ENCODE measurements around the gene C17orf113.

C17orf113 gene

DNA sequence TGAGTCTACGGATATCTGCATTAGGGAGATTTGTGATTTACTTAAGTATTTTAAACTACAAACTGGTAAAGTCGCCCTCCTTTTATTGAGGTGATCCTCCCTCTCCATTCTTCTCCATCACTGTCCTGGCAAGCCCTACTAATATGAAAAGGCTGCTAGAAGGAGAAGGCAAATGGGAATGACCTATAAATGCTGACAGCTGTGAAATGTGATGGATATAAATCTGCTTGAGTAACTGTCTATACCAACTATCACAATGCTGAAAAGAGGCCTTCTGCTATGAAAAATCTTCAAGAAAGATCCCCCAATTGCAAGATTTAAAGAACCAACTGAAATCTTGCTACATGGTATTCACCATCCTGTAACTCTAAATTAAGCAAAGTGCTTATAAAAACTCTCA, 48.7 kb downstream of the C17orf113 start:
- DNase-seq (ENCODE audit: extremely low spot score): no peak
- ChIA-PET POLR2A (no interaction called here), CTCF (interaction anchor here (2.8 to 15.2 kb wide), 2 partner anchors 10 to 20 kb away, joined by 7 to 123 read pairs; partner anchors contain the start of genes DNAJC7 and NKIRAS2)
- TF ChIP-seq, protein P1, sequence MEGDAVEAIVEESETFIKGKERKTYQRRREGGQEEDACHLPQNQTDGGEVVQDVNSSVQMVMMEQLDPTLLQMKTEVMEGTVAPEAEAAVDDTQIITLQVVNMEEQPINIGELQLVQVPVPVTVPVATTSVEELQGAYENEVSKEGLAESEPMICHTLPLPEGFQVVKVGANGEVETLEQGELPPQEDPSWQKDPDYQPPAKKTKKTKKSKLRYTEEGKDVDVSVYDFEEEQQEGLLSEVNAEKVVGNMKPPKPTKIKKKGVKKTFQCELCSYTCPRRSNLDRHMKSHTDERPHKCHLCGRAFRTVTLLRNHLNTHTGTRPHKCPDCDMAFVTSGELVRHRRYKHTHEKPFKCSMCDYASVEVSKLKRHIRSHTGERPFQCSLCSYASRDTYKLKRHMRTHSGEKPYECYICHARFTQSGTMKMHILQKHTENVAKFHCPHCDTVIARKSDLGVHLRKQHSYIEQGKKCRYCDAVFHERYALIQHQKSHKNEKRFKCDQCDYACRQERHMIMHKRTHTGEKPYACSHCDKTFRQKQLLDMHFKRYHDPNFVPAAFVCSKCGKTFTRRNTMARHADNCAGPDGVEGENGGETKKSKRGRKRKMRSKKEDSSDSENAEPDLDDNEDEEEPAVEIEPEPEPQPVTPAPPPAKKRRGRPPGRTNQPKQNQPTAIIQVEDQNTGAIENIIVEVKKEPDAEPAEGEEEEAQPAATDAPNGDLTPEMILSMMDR (IDR thresholded peaks at IDR 0.05; ENCODE audit: control extremely low read depth, extremely low read depth, low read depth, missing control alignments): no peak

DNA sequence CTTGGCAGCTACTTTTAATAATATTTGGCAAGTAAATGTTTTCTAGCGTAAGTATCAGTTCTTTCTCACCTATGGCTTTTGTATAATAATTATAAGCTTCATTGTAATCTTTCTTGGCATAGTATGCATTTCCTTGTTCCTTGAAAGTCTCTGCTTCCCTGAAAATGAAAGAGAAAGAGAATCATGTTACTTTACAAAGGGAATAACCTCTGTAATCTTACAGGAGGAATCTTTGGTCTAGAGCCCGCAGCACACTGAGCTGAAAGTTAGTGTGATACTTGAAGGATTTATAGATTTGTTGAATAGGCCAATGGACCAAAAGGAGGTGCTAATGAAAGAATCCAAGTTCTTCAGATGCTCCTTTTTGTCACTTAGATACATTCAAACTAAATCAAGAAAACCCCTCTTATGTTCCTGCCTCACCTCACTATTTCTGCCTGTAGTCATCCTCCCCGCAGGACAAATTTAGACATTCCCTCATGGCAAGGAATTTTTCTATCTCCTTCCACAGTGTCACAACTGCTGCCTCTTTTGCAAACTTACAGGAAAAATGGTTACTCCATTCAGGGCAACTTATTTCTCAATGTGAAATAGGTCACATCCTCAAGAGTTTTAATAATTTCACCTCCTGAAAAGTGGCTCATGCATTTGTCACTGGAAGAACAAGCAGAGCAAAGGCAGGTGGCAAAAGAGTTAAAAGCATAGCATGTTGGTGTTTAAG, 49.8 kb downstream of the C17orf113 start:
- TF ChIP-seq, protein P1 (IDR thresholded peaks at IDR 0.05; ENCODE audit: control extremely low read depth, extremely low read depth, low read depth, missing control alignments): no peak

DNA sequence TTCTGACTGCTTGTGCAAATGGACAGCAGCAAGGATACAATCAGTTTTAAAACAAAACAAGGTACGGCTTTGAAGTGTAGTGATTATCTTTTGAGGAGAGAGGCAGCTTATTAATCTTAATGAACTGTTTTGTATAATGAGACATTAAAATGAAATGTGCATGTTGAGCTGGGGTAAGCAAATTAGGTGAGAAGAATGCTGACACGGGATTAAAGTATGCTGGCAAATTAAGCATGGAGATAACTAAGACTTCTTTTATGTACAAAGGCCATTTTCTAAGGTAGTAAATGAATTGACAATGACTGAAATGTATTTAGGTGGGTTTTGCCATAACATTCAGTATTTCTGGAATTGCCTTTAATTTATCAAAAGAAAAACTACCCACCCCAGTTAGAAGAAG, 51.9 kb downstream of the C17orf113 start:
- no peak for DNase-seq (ENCODE audit: extremely low spot score)
- TF ChIP-seq, protein P1 (IDR thresholded peaks at IDR 0.05; ENCODE audit: control extremely low read depth, extremely low read depth, low read depth, missing control alignments): no peak
- POLR2A ChIA-PET: no interaction called here
- CTCF ChIA-PET: interaction anchor here (0.8 to 15.2 kb wide), 3 partner anchors 11 to 23 kb away, joined by 3 to 123 read pairs (median 4); partner anchors contain the start of genes DNAJC7 and NKIRAS2

More for the DNA sequence above, 49.8 kb downstream of the C17orf113 start:
- DNase-seq (ENCODE audit: extremely low spot score): no peak
- POLR2A ChIA-PET: no interaction called here
- CTCF ChIA-PET: interaction anchor here (15.2 kb wide), 1 partner anchor 21 kb away, joined by 123 read pairs; the partner anchor contains the start of genes DNAJC7 and NKIRAS2

DNA sequence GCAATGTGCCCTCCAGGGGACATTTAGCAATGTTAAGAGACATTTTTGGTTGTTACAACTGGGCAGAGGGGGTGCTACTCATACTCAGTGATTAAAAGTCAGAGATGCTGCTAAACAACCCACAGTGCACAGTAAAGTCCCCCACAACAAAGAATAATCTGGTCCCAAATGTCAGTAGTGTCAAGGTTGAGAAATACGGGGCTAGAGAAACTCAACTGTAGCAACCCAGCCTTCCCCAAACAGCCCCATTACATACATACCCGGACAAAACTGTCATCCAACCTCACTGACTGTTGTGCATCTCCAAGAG, 53.6 kb downstream of the C17orf113 start:
- TF ChIP-seq, protein P1 (IDR thresholded peaks at IDR 0.05; ENCODE audit: control extremely low read depth, extremely low read depth, low read depth, missing control alignments): no peak
- ChIA-PET CTCF (interaction anchor here (0.8 to 1.6 kb wide), 5 partner anchors 8 to 29 kb away, joined by 3 to 4 read pairs (median 3); partner anchors contain the start of gene NKIRAS2), POLR2A (interaction anchor here (1.0 kb wide), 1 partner anchor 29 kb away, joined by 3 read pairs; no protein-coding TSS in a partner anchor)
- DNase-seq (ENCODE audit: extremely low spot score): no peak

DNA sequence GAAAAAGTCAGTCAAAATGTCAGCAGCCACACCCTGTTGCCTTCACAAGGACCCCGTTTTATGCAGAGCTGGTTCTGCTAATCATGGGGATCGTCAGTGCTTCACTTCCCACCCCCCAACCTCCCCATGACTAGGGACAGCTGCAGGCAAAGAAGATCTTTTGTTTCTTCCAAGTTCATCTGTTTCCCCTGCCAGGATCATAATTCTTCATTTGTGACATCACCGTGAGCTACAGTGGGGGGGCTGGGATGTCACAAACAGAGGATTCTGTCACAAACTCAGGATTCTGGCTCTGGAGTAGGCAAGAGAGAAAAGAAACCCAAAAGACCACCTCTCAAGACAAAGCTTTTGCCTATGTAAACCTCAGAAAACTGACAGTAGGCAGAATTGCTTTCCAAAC, 57.8 kb downstream of the C17orf113 start:
- CTCF ChIA-PET: interaction anchor here (1.1 to 2.2 kb wide), 2 partner anchors 10 kb away, joined by 4 to 7 read pairs; no protein-coding TSS in a partner anchor
- no peak for DNase-seq (ENCODE audit: extremely low spot score)
- POLR2A ChIA-PET: no interaction called here
- TF ChIP-seq, protein P1 (IDR thresholded peaks at IDR 0.05; ENCODE audit: control extremely low read depth, extremely low read depth, low read depth, missing control alignments): no peak

DNA sequence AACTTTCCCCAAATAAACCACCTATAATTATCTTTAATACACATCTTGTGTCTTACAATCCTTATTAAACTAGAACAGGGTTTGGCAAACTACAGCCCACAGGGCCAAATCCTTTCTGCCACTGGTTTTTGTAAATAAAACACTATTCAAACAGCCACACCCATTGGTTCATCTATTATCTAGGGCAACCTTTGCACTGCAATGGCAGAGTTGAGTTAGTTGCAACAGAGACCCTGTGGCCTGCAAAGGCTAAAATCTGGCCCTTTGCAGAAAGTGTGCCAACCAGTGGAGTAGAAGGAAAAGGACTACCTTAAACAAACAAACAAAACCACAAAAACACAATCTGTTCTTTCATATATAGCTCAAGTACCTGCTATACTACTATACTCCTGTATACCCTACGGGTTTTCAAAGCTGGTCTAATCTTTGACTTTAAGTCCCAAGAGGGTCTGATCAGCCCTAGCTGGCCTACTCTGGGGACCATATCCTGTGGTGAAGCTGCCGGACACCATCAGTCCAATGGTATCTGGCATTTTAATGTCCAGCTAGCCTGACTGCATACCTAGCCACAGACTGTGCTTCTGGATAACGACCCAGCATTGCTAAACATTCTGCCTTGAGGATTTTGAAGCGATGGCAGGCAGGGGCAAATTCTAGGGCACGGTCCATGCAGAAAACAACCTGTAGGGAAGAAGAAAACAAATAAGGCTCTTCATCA, 60.5 kb downstream of the C17orf113 start:
- TF ChIP-seq, protein P1 (IDR thresholded peaks at IDR 0.05; ENCODE audit: control extremely low read depth, extremely low read depth, low read depth, missing control alignments): no peak
- no peak for DNase-seq (ENCODE audit: extremely low spot score)
- CTCF ChIA-PET: interaction anchor here (0.9 to 1.7 kb wide), 5 partner anchors 8 to 189 kb away, joined by 3 to 6 read pairs (median 4); partner anchors contain the start of gene NKIRAS2
- POLR2A ChIA-PET: no interaction called here
